ENCODE data around the gene FKBP6.
"Not testable (repeated sequence)": the region's sequence is repeated elsewhere in the genome, so short reads cannot be mapped to it uniquely, and the experiment has no call there.

Gene FKBP6

GRCh38 chr7:73356159-73356558 is 28.2 kb downstream of the FKBP6 start:
- DNase-seq (ENCODE audit: low read depth in 2 of 2, low spot score in 1 of 2), result no peak

GRCh38 chr7:73358590-73359275 is 30.8 kb downstream of the FKBP6 start:
- no peak for DNase-seq (ENCODE audit: low read depth in 2 of 2, low spot score in 1 of 2)

- DNase-seq (ENCODE audit: low read depth in 2 of 2, low spot score in 1 of 2), result no peak
Observed at GRCh38 chr7:73359306-73359705, 31.3 kb downstream of the FKBP6 start.

- DNase-seq (ENCODE audit: low read depth in 2 of 2, low spot score in 1 of 2), result no peak
Observed at GRCh38 chr7:73359746-73360375, 31.9 kb downstream of the FKBP6 start.

GRCh38 chr7:73360590-73360989 is 32.6 kb downstream of the FKBP6 start:
- not testable (repeated sequence) for DNase-seq (ENCODE audit: low read depth in 2 of 2, low spot score in 1 of 2)

GRCh38 chr7:73363225-73364005 is 35.5 kb downstream of the FKBP6 start:
- no peak for DNase-seq (ENCODE audit: low read depth in 2 of 2, low spot score in 1 of 2)

- DNase-seq (ENCODE audit: low read depth in 2 of 2, low spot score in 1 of 2), result no peak
Observed at GRCh38 chr7:73364006-73364728, 36.2 kb downstream of the FKBP6 start.

- DNase-seq (ENCODE audit: low read depth in 2 of 2, low spot score in 1 of 2), result no peak
Observed at GRCh38 chr7:73366127-73366526, 38.2 kb downstream of the FKBP6 start.

GRCh38 chr7:73366990-73367389 is 39.0 kb downstream of the FKBP6 start:
- no peak for DNase-seq (ENCODE audit: low read depth in 2 of 2, low spot score in 1 of 2)

- no peak for DNase-seq (ENCODE audit: low read depth in 2 of 2, low spot score in 1 of 2)
Observed at GRCh38 chr7:73369009-73369408, 41.0 kb downstream of the FKBP6 start.

- DNase-seq (ENCODE audit: low read depth in 2 of 2, low spot score in 1 of 2), result no peak
Observed at GRCh38 chr7:73369622-73370021, 41.7 kb downstream of the FKBP6 start.

- no peak for DNase-seq (ENCODE audit: low read depth in 2 of 2, low spot score in 1 of 2)
Observed at GRCh38 chr7:73373741-73374140, 45.8 kb downstream of the FKBP6 start.

GRCh38 chr7:73376262-73376661 is 48.3 kb downstream of the FKBP6 start:
- DNase-seq (ENCODE audit: low read depth in 2 of 2, low spot score in 1 of 2), result not testable (repeated sequence)

GRCh38 chr7:73376671-73377412 is 48.9 kb downstream of the FKBP6 start:
- DNase-seq (ENCODE audit: low read depth in 2 of 2, low spot score in 1 of 2), result no peak

GRCh38 chr7:73377413-73378200 is 49.6 kb downstream of the FKBP6 start:
- not testable (repeated sequence) for DNase-seq (ENCODE audit: low read depth in 2 of 2, low spot score in 1 of 2)

- no peak for DNase-seq (ENCODE audit: low read depth in 2 of 2, low spot score in 1 of 2)
Observed at GRCh38 chr7:73382934-73383503, 55.1 kb downstream of the FKBP6 start.

- DNase-seq (ENCODE audit: low read depth in 2 of 2, low spot score in 1 of 2), result no peak
Observed at GRCh38 chr7:73387221-73387828, 59.4 kb downstream of the FKBP6 start.

GRCh38 chr7:73387908-73388414 is 60.0 kb downstream of the FKBP6 start:
- DNase-seq (ENCODE audit: low read depth in 2 of 2, low spot score in 1 of 2), result no peak

GRCh38 chr7:73391396-73391795 is 63.4 kb downstream of the FKBP6 start:
- no peak for DNase-seq (ENCODE audit: low read depth in 2 of 2, low spot score in 1 of 2)

Data from stimulated activated CD8-positive, alpha-beta memory T cell treated with anti-CD3 and anti-CD28 coated beads, Interleukin-4, amount 100 ng/mL, for 1 hour (primary cell).